Peyer's patch (tissue), 4 donors: ENCODE results near the gene ZC3H7B.

Source experiments
- CTCF ChIP-seq, 6 experiments: fragments of 450-650 bp in 4 of 6; fragments of 200-600 bp in 2 of 6; sonication (generic) in 1 of 6; IDR thresholded peaks; one replicate each; pipeline ENCODE4 v1.5.1; 2017 to 2019; ENCODE audit warnings: antibody characterized with exemption in 6 of 6, mild to moderate bottlenecking in 3 of 6, moderate library complexity in 1 of 6
- POLR2A ChIP-seq, 2 donors: fragments of 450-650 bp; IDR thresholded peaks; one replicate each; pipeline ENCODE4 v1.5.1; 2017; ENCODE audit warnings: antibody characterized with exemption in 2 of 2, mild to moderate bottlenecking in 2 of 2, moderate library complexity in 2 of 2

GRCh38 chr22:41262250-41262765, 39.0 kb upstream of the ZC3H7B start:
- TF ChIP-seq POLR2A (IDR thresholded peaks at IDR 0.05): no peak
- no peak for TF ChIP-seq CTCF (IDR thresholded peaks at IDR 0.05)
